Measurements from ENCODE around the gene CCDC117.
A peak's percentile ranks its signal among the peaks of the same experiment; 100 is the strongest.

DNA sequence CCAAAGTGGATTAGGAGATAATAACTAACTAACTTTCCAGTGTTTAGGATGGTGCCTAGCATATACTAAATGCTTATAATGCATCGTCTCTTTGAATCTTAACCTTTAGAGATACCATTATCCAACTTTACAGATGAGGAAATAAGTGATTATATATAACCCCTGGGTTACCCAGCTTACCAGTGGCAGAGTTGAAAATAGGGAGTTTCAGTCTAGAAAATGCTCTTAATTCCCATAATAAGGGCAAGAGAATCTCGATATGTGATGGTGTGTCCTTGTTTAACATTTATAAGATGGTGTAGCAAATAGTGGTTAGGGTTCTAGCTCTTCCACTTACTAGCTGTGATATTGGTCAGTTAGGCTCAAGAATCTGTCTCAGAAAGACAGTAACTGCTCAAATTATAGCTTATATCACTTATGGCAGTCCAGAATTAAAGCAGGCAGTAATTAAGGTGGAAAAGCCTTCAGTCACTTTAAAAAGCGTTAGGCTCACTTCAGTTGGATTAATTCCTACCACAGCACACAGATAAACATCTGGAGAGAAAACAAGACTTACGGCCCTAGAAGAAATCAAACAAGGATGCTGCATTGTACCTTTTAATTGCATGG is 21.6 kb downstream of the CCDC117 start:
- TF ChIP-seq, protein P1, sequence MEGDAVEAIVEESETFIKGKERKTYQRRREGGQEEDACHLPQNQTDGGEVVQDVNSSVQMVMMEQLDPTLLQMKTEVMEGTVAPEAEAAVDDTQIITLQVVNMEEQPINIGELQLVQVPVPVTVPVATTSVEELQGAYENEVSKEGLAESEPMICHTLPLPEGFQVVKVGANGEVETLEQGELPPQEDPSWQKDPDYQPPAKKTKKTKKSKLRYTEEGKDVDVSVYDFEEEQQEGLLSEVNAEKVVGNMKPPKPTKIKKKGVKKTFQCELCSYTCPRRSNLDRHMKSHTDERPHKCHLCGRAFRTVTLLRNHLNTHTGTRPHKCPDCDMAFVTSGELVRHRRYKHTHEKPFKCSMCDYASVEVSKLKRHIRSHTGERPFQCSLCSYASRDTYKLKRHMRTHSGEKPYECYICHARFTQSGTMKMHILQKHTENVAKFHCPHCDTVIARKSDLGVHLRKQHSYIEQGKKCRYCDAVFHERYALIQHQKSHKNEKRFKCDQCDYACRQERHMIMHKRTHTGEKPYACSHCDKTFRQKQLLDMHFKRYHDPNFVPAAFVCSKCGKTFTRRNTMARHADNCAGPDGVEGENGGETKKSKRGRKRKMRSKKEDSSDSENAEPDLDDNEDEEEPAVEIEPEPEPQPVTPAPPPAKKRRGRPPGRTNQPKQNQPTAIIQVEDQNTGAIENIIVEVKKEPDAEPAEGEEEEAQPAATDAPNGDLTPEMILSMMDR (IDR thresholded peaks at IDR 0.05) = no peak
- TF ChIP-seq POLR2A (IDR thresholded peaks at IDR 0.05) = peak in 1 of 4 donors; percentile 26
- no peak for TF ChIP-seq POLR2AphosphoS5 (IDR thresholded peaks at IDR 0.05)
